ENCODE data around the gene WBP1L. TPM values are rescaled to one million over a fixed set of nuclear protein-coding genes. Genes with fewer than 3 reads are reported as not detected.

The WBP1L gene
- total and polyA plus RNA-seq, 4 donors = 19.1 to 52.3 (median 45.2) TPM

GRCh38 chr10:102743078-102743587, 615 bp upstream of the WBP1L start:
- ATAC-seq (ENCODE audit: insufficient read depth, low FRiP score) (no peak), DNase-seq (no peak)
- H3K27ac ChIP-seq (ENCODE audit: low read depth in 1 of 2, low read length in 1 of 2) = no peak overlapping the region
- WGBS, 2 donors = 41 to 45% methylated on average over 7 of the region's 7 CpGs
- peaks cover 0 to 5% (median 0%) of the 10 kb centered on the region in 3 donors for H3K27me3 ChIP-seq (ENCODE audit: control insufficient read depth in 3 of 3, insufficient read depth in 3 of 3, low read length in 2 of 3)
- no peak overlapping the region for H3K9ac ChIP-seq (ENCODE audit: insufficient read depth in 1 of 2, low read length in 2 of 2)
- no peak overlapping the region for H3K4me3 ChIP-seq
- no peaks in the 10 kb centered on the region for H3K9me3 ChIP-seq (ENCODE audit: control insufficient read depth in 4 of 4, insufficient read depth in 3 of 4, low read length in 3 of 4)
- no peaks in the 10 kb centered on the region for H3K36me3 ChIP-seq (ENCODE audit: control insufficient read depth in 4 of 4, insufficient read depth in 4 of 4, low read length in 4 of 4)
- no peak for TF ChIP-seq CTCF (IDR thresholded peaks at IDR 0.05; ENCODE audit: control extremely low read depth, extremely low read depth)
- peaks cover 0 to 21% (median 3%) of the 10 kb centered on the region in 5 donors for H3K4me1 ChIP-seq (ENCODE audit: control insufficient read depth in 5 of 5, insufficient read depth in 5 of 5, low read length in 5 of 5)

GRCh38 chr10:102744374-102745051, 765 bp downstream of the WBP1L start:
- Histone ChIP-seq H3K4me3 (peak overlapping the region; percentile 98), H3K9ac (ENCODE audit: insufficient read depth in 1 of 2, low read length in 2 of 2) (peak overlapping the region; percentile 42 to 93), H3K4me1 (ENCODE audit: control insufficient read depth in 5 of 5, insufficient read depth in 5 of 5, low read length in 5 of 5) (peaks cover 0 to 21% (median 3%) of the 10 kb centered on the region in 5 donors), H3K9me3 (ENCODE audit: control insufficient read depth in 4 of 4, insufficient read depth in 3 of 4, low read length in 3 of 4) (no peaks in the 10 kb centered on the region), H3K27me3 (ENCODE audit: control insufficient read depth in 3 of 3, insufficient read depth in 3 of 3, low read length in 2 of 3) (peaks cover 0 to 5% (median 0%) of the 10 kb centered on the region in 3 donors), H3K27ac (ENCODE audit: low read depth in 1 of 2, low read length in 1 of 2) (peak overlapping the region in 1 of 2 donors; percentile 95), H3K36me3 (ENCODE audit: control insufficient read depth in 4 of 4, insufficient read depth in 4 of 4, low read length in 4 of 4) (no peaks in the 10 kb centered on the region)
- TF ChIP-seq CTCF (IDR thresholded peaks at IDR 0.05; ENCODE audit: control extremely low read depth, extremely low read depth) = no peak
- ATAC-seq (ENCODE audit: insufficient read depth, low FRiP score) (no peak), DNase-seq (peak in 1 of 3 donors; percentile 42)
- 6 to 13% methylated on average over 9 of the region's 9 CpGs for WGBS, 2 donors

GRCh38 chr10:102745157-102745556, 1.4 kb downstream of the WBP1L start:
- DNase-seq (no peak), ATAC-seq (ENCODE audit: insufficient read depth, low FRiP score) (no peak)
- no peak for TF ChIP-seq CTCF (IDR thresholded peaks at IDR 0.05; ENCODE audit: control extremely low read depth, extremely low read depth)
- H3K9ac ChIP-seq (ENCODE audit: insufficient read depth in 1 of 2, low read length in 2 of 2) = no peak overlapping the region
- H3K4me3 ChIP-seq = peak overlapping the region; percentile 98
- 50 to 65% methylated on average over 4 of the region's 4 CpGs for WGBS, 2 donors
- H3K27me3 ChIP-seq (ENCODE audit: control insufficient read depth in 3 of 3, insufficient read depth in 3 of 3, low read length in 2 of 3) = peaks cover 0 to 5% (median 0%) of the 10 kb centered on the region in 3 donors
- H3K27ac ChIP-seq (ENCODE audit: low read depth in 1 of 2, low read length in 1 of 2) = no peak overlapping the region
- peaks cover 0 to 21% (median 3%) of the 10 kb centered on the region in 5 donors for H3K4me1 ChIP-seq (ENCODE audit: control insufficient read depth in 5 of 5, insufficient read depth in 5 of 5, low read length in 5 of 5)
- H3K9me3 ChIP-seq (ENCODE audit: control insufficient read depth in 4 of 4, insufficient read depth in 3 of 4, low read length in 3 of 4) = no peaks in the 10 kb centered on the region
- no peaks in the 10 kb centered on the region for H3K36me3 ChIP-seq (ENCODE audit: control insufficient read depth in 4 of 4, insufficient read depth in 4 of 4, low read length in 4 of 4)

Data from lung (tissue), 12 donors.